Renal pelvis (tissue), 12 donors: ENCODE data around the gene ME2. TPM values are rescaled to one million over a fixed set of nuclear protein-coding genes. Genes with fewer than 3 reads are reported as not detected.
A peak's percentile ranks its signal among the peaks of the same experiment; 100 is the strongest.
"Not testable (repeated sequence)": the region's sequence is repeated elsewhere in the genome, so short reads cannot be mapped to it uniquely, and the experiment has no call there.

Source experiments
- DNase-seq: peaks from one replicate; pipeline ENCODE4 v3.0.0-alpha.2; 2013
- long read RNA-seq, 16 experiments: transcript quantifications; one replicate each; lab custom pipeline, GENCODE V29; 2026
- polyA plus RNA-seq, 3 donors: library from polyadenylated mRNA; unstranded; fragments of 120-200 nt; gene quantifications; one replicate each; pipeline ENCODE4 v1.2.1, GENCODE V29; 2013; ENCODE audit not compliant: insufficient read length in 3 of 3

The ME2 gene
- polyA plus RNA-seq = 10 to 100 TPM; 30.8 to 36.5 (median 32.1) TPM
- long read RNA-seq, donor 1, full-length matches to known transcripts = 10 of 10 reads
- long read RNA-seq, donor 1, partial matches to known transcripts = 0 of 10 reads
- long read RNA-seq, donor 1, other reads (novel, unspliced or antisense) = 0 of 10 reads
- long read RNA-seq, donor 2, full-length matches to known transcripts = 6 of 6 reads
- long read RNA-seq, donor 2, partial matches to known transcripts = 0 of 6 reads
- long read RNA-seq, donor 2, other reads (novel, unspliced or antisense) = 0 of 6 reads
- long read RNA-seq, donor 3, full-length matches to known transcripts = 7 of 7 reads
- long read RNA-seq, donor 3, partial matches to known transcripts = 0 of 7 reads
- long read RNA-seq, donor 3, other reads (novel, unspliced or antisense) = 0 of 7 reads
- long read RNA-seq, donor 4, full-length matches to known transcripts = 8 of 8 reads
- long read RNA-seq, donor 4, partial matches to known transcripts = 0 of 8 reads
- long read RNA-seq, donor 4, other reads (novel, unspliced or antisense) = 0 of 8 reads
- long read RNA-seq, donor 5, full-length matches to known transcripts = 5 of 5 reads
- long read RNA-seq, donor 5, partial matches to known transcripts = 0 of 5 reads
- long read RNA-seq, donor 5, other reads (novel, unspliced or antisense) = 0 of 5 reads
- long read RNA-seq, donor 6, full-length matches to known transcripts = 9 of 9 reads
- long read RNA-seq, donor 6, partial matches to known transcripts = 0 of 9 reads
- long read RNA-seq, donor 6, other reads (novel, unspliced or antisense) = 0 of 9 reads
- long read RNA-seq, donor 7, full-length matches to known transcripts = 7 of 7 reads
- long read RNA-seq, donor 7, partial matches to known transcripts = 0 of 7 reads
- long read RNA-seq, donor 7, other reads (novel, unspliced or antisense) = 0 of 7 reads
- long read RNA-seq, donor 8, full-length matches to known transcripts = 6 of 6 reads
- long read RNA-seq, donor 8, partial matches to known transcripts = 0 of 6 reads
- long read RNA-seq, donor 8, other reads (novel, unspliced or antisense) = 0 of 6 reads
- long read RNA-seq, donor 9, full-length matches to known transcripts = 7 of 7 reads
- long read RNA-seq, donor 9, partial matches to known transcripts = 0 of 7 reads
- long read RNA-seq, donor 9, other reads (novel, unspliced or antisense) = 0 of 7 reads
- long read RNA-seq, donor 10, full-length matches to known transcripts = 6 of 6 reads
- long read RNA-seq, donor 10, partial matches to known transcripts = 0 of 6 reads
- long read RNA-seq, donor 10, other reads (novel, unspliced or antisense) = 0 of 6 reads
- long read RNA-seq, donor 11, full-length matches to known transcripts = 7 of 7 reads
- long read RNA-seq, donor 11, partial matches to known transcripts = 0 of 7 reads
- long read RNA-seq, donor 11, other reads (novel, unspliced or antisense) = 0 of 7 reads
- long read RNA-seq, donor 12, full-length matches to known transcripts = 8 of 8 reads
- long read RNA-seq, donor 12, partial matches to known transcripts = 0 of 8 reads
- long read RNA-seq, donor 12, other reads (novel, unspliced or antisense) = 0 of 8 reads
- long read RNA-seq, donor 13, full-length matches to known transcripts = 5 of 5 reads
- long read RNA-seq, donor 13, partial matches to known transcripts = 0 of 5 reads
- long read RNA-seq, donor 13, other reads (novel, unspliced or antisense) = 0 of 5 reads
- long read RNA-seq, donor 14 = 0 reads
- long read RNA-seq, donor 15 = 0 reads
- long read RNA-seq, donor 16, full-length matches to known transcripts = 5 of 5 reads
- long read RNA-seq, donor 16, partial matches to known transcripts = 0 of 5 reads
- long read RNA-seq, donor 16, other reads (novel, unspliced or antisense) = 0 of 5 reads

GRCh38 chr18:50878345-50879301 is at the start of gene ME2:
TSS of gene ME2 (plus strand) at chr18:50879118. CDS start at chr18:50895821, 16,703 bp downstream.
- peak; percentile 89 for DNase-seq

- DNase-seq = no peak
These were observed 49.3 kb upstream of the ME2 start for GRCh38 chr18:50829644-50830043.

DNA sequence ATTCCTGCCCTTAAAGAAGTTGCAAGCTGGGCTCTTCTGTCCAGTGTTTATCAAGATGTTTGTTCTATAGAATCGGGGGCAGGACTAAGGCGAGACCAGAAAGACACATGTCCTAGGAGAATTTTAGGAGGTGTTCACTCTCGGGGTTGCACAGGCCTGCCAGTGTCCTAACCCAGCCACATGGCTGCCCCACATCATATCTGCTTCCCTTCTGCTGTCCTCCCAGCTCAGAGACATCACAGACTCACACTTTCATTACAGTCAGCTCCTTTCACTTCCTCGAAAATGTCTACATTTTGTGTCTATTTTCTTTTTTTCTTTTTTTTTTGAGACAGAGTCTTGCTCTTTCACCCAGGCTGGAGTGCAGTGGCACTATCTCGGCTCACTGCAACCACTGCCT is 48.4 kb upstream of the ME2 start:
- DNase-seq = no peak

DNA sequence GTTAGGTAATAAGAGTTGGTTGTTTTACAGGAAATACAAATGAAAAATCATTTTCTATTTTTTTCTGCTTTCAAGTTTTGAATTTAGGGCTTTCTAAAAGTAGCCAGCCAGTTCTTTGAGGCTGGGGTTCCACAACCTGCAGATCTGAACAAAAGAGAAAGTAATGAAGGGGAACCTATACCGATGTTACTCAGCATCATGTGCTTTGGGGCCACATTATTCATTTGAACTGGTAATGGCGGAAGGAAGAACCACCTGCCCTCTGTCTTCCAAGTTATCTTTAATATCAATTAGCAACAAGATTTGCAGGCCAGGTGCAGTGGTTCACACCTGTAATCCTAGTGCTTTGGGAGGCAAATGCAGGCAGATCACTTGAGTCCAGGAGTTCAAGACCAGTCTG is 46.2 kb upstream of the ME2 start:
- no peak for DNase-seq

GRCh38 chr18:50833496-50833895 is 45.4 kb upstream of the ME2 start:
- DNase-seq = not testable (repeated sequence)

- DNase-seq = no peak
These were observed 42.4 kb upstream of the ME2 start for GRCh38 chr18:50836521-50836957.

DNA sequence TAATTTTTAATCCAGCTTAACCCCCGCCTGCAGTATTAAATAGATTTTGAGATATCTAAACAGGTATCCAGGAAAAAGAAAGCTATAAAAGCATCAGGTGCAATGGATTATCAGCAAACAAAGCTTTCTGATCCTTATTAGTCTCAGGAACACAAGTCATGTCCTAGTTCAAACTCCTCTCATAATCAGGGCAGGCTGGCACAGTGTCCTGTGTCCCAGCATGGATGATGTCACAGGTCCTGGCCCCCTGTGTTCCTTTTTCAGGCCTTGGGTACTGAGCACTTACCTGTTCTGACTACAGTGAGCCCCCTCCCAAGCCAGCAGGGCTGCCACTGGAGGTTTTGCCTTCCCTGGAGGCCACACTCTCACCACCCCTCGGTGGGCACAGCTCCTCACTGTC is 39.6 kb upstream of the ME2 start:
- no peak for DNase-seq

DNA sequence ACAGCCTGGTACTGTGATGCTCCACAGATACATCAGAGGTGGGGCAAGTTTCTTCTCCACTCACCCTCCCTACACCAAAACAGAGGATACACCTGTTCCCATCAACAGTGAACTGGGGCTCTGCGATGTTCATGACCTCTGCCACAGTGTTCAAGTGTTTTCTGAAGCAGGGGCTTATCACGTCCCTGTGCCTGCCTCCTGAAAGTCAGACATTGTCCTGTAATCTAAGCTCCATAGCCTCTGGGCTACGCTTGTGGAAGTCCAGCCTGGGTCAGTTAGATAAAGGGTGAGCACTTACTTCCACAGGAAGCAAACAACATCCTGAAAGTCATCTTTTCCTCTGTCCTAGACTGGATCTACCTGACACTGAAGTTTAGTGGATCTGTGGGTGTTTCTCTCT is 38.9 kb upstream of the ME2 start:
- no peak for DNase-seq

- no peak for DNase-seq
These were observed 36.1 kb upstream of the ME2 start for GRCh38 chr18:50842846-50843245.

- no peak for DNase-seq
These were observed 34.4 kb upstream of the ME2 start for GRCh38 chr18:50844554-50844953.

- DNase-seq = no peak
These were observed 34.0 kb upstream of the ME2 start for GRCh38 chr18:50844960-50845359.

DNA sequence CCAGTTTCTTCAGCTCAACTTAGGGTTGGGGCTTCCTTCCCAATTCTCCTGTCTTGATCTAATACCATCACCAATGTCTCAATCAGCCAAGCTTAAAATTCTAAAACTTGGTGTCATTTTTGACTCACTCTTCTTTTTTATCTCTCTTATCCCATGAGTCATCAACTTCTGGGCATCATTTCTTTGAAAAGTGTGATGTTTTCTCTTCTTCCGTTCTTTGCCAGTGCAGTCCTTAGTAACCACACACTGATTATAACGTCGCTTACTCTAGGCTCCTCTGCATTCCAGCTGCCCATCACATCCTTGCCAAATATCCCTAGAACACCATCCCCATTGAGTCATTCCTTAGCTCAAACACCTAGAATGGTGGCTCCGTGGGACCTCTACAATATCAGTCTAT is 31.7 kb upstream of the ME2 start:
- DNase-seq = no peak

GRCh38 chr18:50848061-50848551 is 30.8 kb upstream of the ME2 start:
- no peak for DNase-seq

DNA sequence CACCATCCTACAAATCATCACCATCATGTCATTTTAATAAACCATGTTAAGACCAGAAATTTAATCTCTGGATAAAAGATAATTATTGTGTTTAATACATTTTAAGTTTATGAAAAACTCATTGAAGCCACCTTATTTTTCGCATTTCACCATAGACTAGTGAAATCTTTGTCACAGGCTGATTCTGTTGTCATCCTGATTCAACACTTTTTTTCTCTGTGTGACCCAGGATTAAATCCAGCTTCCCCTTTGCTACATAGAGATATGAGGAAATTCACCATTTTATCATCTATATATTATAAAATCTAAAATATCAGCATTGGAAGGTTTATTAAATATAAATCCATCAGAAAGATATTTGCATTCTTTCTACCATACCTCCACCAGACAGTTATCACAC is 29.9 kb upstream of the ME2 start:
- DNase-seq = no peak

- no peak for DNase-seq
These were observed 29.5 kb upstream of the ME2 start for GRCh38 chr18:50849419-50849821.

DNA sequence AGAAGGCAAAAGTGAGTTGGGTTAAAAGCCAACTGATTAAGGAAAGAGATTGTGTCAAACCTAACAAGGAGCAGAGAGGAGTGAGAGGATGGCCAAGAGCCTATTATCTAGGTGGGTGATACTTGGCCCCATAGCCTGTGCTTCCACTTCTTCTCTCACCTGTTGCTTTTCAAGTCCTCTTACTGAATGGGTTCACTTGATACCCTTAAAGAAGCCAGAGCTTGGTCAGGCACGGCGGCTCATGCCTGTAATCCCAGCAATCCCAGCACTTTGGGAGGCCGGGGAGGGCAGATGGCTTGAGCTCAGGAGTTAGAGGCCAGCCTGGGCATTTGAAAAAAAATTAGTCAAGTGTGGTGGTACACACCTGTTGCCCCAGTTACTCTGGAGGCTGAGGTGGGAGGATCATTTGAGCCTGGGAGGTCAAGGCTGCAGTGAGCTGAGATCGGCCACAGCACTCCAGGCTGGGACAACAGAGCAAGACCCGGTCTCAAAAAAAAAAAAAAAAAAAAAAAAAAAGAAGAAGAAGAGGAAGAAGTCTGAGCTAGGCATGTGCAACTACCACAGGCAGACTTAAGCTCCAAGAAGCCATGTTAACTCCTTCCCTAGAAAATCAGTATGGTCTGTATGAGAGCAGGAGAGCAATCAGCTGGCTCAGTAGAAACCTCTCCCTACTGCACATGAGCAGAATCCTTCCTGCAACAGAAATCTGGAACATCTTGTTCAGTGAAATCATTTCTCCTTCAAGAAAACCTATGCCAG is 28.4 kb upstream of the ME2 start:
- no peak for DNase-seq

- no peak for DNase-seq
These were observed 25.1 kb upstream of the ME2 start for GRCh38 chr18:50853863-50854271.

GRCh38 chr18:50855976-50856757 is 22.8 kb upstream of the ME2 start:
- no peak for DNase-seq
